Small intestine (tissue), 7 donors: ENCODE measurements around the gene RSPH1. TPM values are rescaled to one million over a fixed set of nuclear protein-coding genes. Genes with fewer than 3 reads are reported as not detected.
A peak's percentile ranks its signal among the peaks of the same experiment; 100 is the strongest.

Source experiments
- DNase-seq, 2 donors: peaks; one replicate each; pipeline versions ENCODE4 v3.0.0 to v3.0.0-alpha.2; 2013
- FAIRE-seq: peaks from 2 replicates; lab custom pipeline; 2012; peaks lifted over from hg19 to GRCh38; lab: Jason Lieb, UNC
- H3K27ac ChIP-seq, 3 donors: one replicate each; pipeline ENCODE4 v1.5.1; 2013; ENCODE audit warnings: low read length in 2 of 3, mild to moderate bottlenecking in 2 of 3, control low read depth in 1 of 3, inconsistent platforms in 1 of 3, low read depth in 1 of 3, moderate library complexity in 1 of 3
- H3K27me3 ChIP-seq, 3 donors: one replicate each; pipeline ENCODE4 v1.6.1; 2013; ENCODE audit warnings: low read length in 3 of 3, inconsistent platforms in 1 of 3; ENCODE audit not compliant: control insufficient read depth in 3 of 3, insufficient read depth in 3 of 3
- H3K36me3 ChIP-seq, 3 donors: one replicate each; pipeline ENCODE4 v1.6.1; 2013; ENCODE audit warnings: low read length in 3 of 3, inconsistent platforms in 1 of 3, low read depth in 1 of 3, mild to moderate bottlenecking in 1 of 3, moderate library complexity in 1 of 3; ENCODE audit not compliant: control insufficient read depth in 3 of 3, insufficient read depth in 2 of 3
- H3K4me1 ChIP-seq, 3 donors: one replicate each; pipeline ENCODE4 v1.6.1; 2013; ENCODE audit warnings: low read length in 2 of 3, inconsistent platforms in 1 of 3, low read depth in 1 of 3, mild to moderate bottlenecking in 1 of 3, moderate library complexity in 1 of 3; ENCODE audit not compliant: control insufficient read depth in 3 of 3, insufficient read depth in 2 of 3
- H3K4me3 ChIP-seq, 3 donors: one replicate each; pipeline ENCODE4 v1.5.1; 2013; ENCODE audit warnings: low read length in 3 of 3, control low read depth in 1 of 3, inconsistent platforms in 1 of 3, low read depth in 1 of 3, mild to moderate bottlenecking in 1 of 3, moderate library complexity in 1 of 3
- H3K9me3 ChIP-seq, 2 donors: one replicate each; pipeline ENCODE4 v1.6.1; 2013; ENCODE audit warnings: low read depth in 1 of 2, low read length in 1 of 2; ENCODE audit not compliant: control insufficient read depth in 2 of 2, insufficient read depth in 1 of 2
- WGBS, 3 donors: extraction: QIAGEN DNeasy Blood & Tissue Kit; methylation state at CpG; one replicate each; pipeline ENCODE4 v1.1.7; 2013; 5-methylcytosine and 5-hydroxymethylcytosine counted together
- polyA plus RNA-seq, 4 donors: library from polyadenylated mRNA; stranded (reverse) in 3 of 4; unstranded in 1 of 4; fragments of 200-250 nt in 3 of 4; fragments of 120-200 nt in 1 of 4; gene quantifications; one replicate each; pipeline versions ENCODE4 v1.2.1 to v1.2.3, GENCODE V29; 2013
- donor health status: healthy with polysubstance abuse.
- donor health status: control.
- donor health status: control.
- donor health status: Bipolar disorder and iron deficiency.
- donor health status: healthy.

RSPH1 gene
- polyA plus RNA-seq, 4 donors = 3.8 to 14.1 (median 7.8) TPM

- peaks cover 2 to 8% (median 4%) of the 10 kb centered on the region in 3 donors for H3K4me1 ChIP-seq
- 52 to 82% (median 67%) methylated on average over 12 of the region's 12 CpGs for WGBS, 3 donors
- DNase-seq (peak in 1 of 2 donors; percentile 60), FAIRE-seq (no peak)
- peaks cover 0 to 2% (median 0%) of the 10 kb centered on the region in 3 donors for H3K27me3 ChIP-seq
- peaks cover 0 to 4% of the 10 kb centered on the region in 2 donors for H3K9me3 ChIP-seq
- H3K36me3 ChIP-seq = no peaks in the 10 kb centered on the region
- peak overlapping the region in 2 of 3 donors; percentile 24 to 82 for H3K27ac ChIP-seq
- no peak overlapping the region for H3K4me3 ChIP-seq
These were observed 71.0 kb downstream of the RSPH1 start for GRCh38 chr21:42424914-42425541.

GRCh38 chr21:42423685-42424084 is 72.3 kb downstream of the RSPH1 start:
- H3K9me3 ChIP-seq = peaks cover 0 to 4% of the 10 kb centered on the region in 2 donors
- peaks cover 2 to 9% (median 4%) of the 10 kb centered on the region in 3 donors for H3K4me1 ChIP-seq
- peaks cover 0 to 2% (median 0%) of the 10 kb centered on the region in 3 donors for H3K27me3 ChIP-seq
- H3K36me3 ChIP-seq = no peaks in the 10 kb centered on the region
- WGBS, 3 donors = 78 to 84% (median 83%) methylated on average over 2 of the region's 2 CpGs
- no peak overlapping the region for H3K4me3 ChIP-seq
- peak overlapping the region in 1 of 3 donors; percentile 21 for H3K27ac ChIP-seq
- FAIRE-seq (no peak), DNase-seq (no peak)

- Histone ChIP-seq H3K27ac (no peak overlapping the region), H3K4me1 (peaks cover 2 to 13% (median 4%) of the 10 kb centered on the region in 3 donors), H3K36me3 (no peaks in the 10 kb centered on the region), H3K27me3 (peaks cover 0 to 2% (median 0%) of the 10 kb centered on the region in 3 donors), H3K9me3 (peaks cover 0 to 4% of the 10 kb centered on the region in 2 donors), H3K4me3 (no peak overlapping the region)
- no peak for FAIRE-seq
- 61 to 73% (median 66%) methylated on average over 10 of the region's 10 CpGs for WGBS, 3 donors
- peak in 1 of 2 donors; percentile 40 for DNase-seq
These were observed 72.8 kb downstream of the RSPH1 start for GRCh38 chr21:42423197-42423675.

Other genes with a start within 250 kb of the RSPH1 start
- 1,000 to 10,000 TPM in 1 of 4 donors, 100 to 1,000 TPM in 3; 758 to 1,395 (median 912) TPM for gene TFF3, start 180.8 kb downstream of the RSPH1 start, polyA plus RNA-seq
- gene TFF2, start 145.2 kb downstream of the RSPH1 start, polyA plus RNA-seq = 1 to 10 TPM in 2 of 4 donors, under 1 TPM in 1, not detected in 1; 0.21 to 5.0 (median 1.4) TPM
- gene TFF1, start 129.7 kb downstream of the RSPH1 start, polyA plus RNA-seq = 100 to 1,000 TPM in 3 of 4 donors, 10 to 100 TPM in 1; 14.5 to 187 (median 137) TPM
- 1 to 10 TPM; 1.1 to 9.2 (median 2.6) TPM for gene TMPRSS3, start 100.2 kb downstream of the RSPH1 start, polyA plus RNA-seq
- gene UBASH3A, start 92.3 kb downstream of the RSPH1 start, polyA plus RNA-seq = 1 to 10 TPM in 1 of 4 donors, under 1 TPM in 3; 0.42 to 2.4 (median 0.76) TPM
- 10 to 100 TPM; 30.0 to 80.7 (median 37.6) TPM for gene SLC37A1, start 17.6 kb upstream of the RSPH1 start, polyA plus RNA-seq
- 10 to 100 TPM; 31.0 to 96.6 (median 49.6) TPM for gene PDE9A, start 157.4 kb upstream of the RSPH1 start, polyA plus RNA-seq